Measurements from ENCODE around the gene FAM184B. TPM values are rescaled to one million over a fixed set of nuclear protein-coding genes. Genes with fewer than 3 reads are reported as not detected.
A peak's percentile ranks its signal among the peaks of the same experiment; 100 is the strongest.

Gene FAM184B
- polyA plus RNA-seq, 2 of the 4 experiments (the other 2 are of a cell fraction): not detected

DNA sequence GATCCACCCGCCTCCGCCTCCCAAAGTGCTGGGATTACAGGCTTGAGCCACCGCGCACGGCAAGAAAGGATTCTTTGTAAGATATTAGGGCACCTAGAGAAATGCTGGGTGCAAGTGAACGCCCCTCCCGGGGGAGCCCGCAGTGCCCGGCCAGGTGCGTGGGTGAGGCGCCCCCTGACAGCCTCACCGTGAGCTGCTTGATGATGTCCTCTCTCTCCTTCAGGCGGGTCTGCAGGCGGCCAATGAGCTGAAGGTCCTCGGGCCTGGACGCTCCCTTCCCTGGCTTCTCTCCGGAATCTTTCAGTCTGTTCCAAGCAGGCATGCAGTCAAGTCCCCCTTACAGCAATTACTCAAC lies 145.1 kb downstream of the FAM184B start:
- ChIA-PET CTCF (interaction anchor here (0.6 to 2.4 kb wide), 11 partner anchors 9 to 958 kb away, joined by 3 to 9 read pairs (median 3); no protein-coding TSS in a partner anchor), POLR2A (no interaction called here)
- Histone ChIP-seq H3K4me3 (no peak overlapping the region), H3K27ac (no peak overlapping the region), H3K4me1 (no peaks in the 10 kb centered on the region), H3K9me3 (no peaks in the 10 kb centered on the region), H3K4me2 (no peak overlapping the region)
- FAIRE-seq: no peak
- WGBS (ENCODE audit: missing lambda C conversion rate): 98% methylated on average over 5 of the region's 17 CpGs
- peak; percentile 47 to 49; a peak in 5 of 6 replicates for ATAC-seq
- no peak for DNase-seq (ENCODE audit: low read depth in 1 of 2, low spot score in 1 of 2)
- TF ChIP-seq NPAS2 (CRISPR knock-in tag; IDR thresholded peaks at IDR 0.05; ENCODE audit: borderline replicate concordance) (no peak), ZNF302 (CRISPR knock-in tag; IDR thresholded peaks at IDR 0.05) (no peak), CHD4 (IDR thresholded peaks at IDR 0.05; ENCODE audit: borderline replicate concordance) (no peak), CBX2 (IDR thresholded peaks at IDR 0.05; ENCODE audit: borderline replicate concordance, low read depth) (no peak), RARB (CRISPR knock-in tag; IDR thresholded peaks at IDR 0.05) (no peak), PHF8 (IDR thresholded peaks at IDR 0.05; ENCODE audit: borderline replicate concordance, low read depth) (no peak), BHLHE40 (IDR thresholded peaks at IDR 0.05; ENCODE audit: low read depth, low read length) (no peak), RAD21 (conservative IDR thresholded peaks at IDR 0.05 in 1 of 2, IDR thresholded peaks at IDR 0.05 in 1 of 2) (no peak), EHMT2 (IDR thresholded peaks at IDR 0.05; ENCODE audit: low read depth) (no peak), TP53 (CRISPR knock-in tag; IDR thresholded peaks at IDR 0.05) (no peak), HEYL (CRISPR knock-in tag; IDR thresholded peaks at IDR 0.05) (no peak), FOSL2 (IDR thresholded peaks at IDR 0.05) (no peak), FOSL2 (CRISPR knock-in tag; IDR thresholded peaks at IDR 0.05) (no peak), FOXS1 (CRISPR knock-in tag; IDR thresholded peaks at IDR 0.05) (no peak), KDM5A (IDR thresholded peaks at IDR 0.05) (no peak), GATA3 (IDR thresholded peaks at IDR 0.05; ENCODE audit: borderline replicate concordance) (no peak)
- TF ChIP-seq, protein P1, sequence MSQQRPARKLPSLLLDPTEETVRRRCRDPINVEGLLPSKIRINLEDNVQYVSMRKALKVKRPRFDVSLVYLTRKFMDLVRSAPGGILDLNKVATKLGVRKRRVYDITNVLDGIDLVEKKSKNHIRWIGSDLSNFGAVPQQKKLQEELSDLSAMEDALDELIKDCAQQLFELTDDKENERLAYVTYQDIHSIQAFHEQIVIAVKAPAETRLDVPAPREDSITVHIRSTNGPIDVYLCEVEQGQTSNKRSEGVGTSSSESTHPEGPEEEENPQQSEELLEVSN (IDR thresholded peaks at IDR 0.05; ENCODE audit: borderline replicate concordance, low read depth): no peak
- TF ChIP-seq, protein P2, sequence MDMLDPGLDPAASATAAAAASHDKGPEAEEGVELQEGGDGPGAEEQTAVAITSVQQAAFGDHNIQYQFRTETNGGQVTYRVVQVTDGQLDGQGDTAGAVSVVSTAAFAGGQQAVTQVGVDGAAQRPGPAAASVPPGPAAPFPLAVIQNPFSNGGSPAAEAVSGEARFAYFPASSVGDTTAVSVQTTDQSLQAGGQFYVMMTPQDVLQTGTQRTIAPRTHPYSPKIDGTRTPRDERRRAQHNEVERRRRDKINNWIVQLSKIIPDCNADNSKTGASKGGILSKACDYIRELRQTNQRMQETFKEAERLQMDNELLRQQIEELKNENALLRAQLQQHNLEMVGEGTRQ (IDR thresholded peaks at IDR 0.05): no peak
- TF ChIP-seq, protein P3, sequence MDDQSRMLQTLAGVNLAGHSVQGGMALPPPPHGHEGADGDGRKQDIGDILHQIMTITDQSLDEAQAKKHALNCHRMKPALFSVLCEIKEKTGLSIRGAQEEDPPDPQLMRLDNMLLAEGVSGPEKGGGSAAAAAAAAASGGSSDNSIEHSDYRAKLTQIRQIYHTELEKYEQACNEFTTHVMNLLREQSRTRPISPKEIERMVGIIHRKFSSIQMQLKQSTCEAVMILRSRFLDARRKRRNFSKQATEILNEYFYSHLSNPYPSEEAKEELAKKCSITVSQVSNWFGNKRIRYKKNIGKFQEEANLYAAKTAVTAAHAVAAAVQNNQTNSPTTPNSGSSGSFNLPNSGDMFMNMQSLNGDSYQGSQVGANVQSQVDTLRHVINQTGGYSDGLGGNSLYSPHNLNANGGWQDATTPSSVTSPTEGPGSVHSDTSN (IDR thresholded peaks at IDR 0.05): no peak
- TF ChIP-seq, protein P4, sequence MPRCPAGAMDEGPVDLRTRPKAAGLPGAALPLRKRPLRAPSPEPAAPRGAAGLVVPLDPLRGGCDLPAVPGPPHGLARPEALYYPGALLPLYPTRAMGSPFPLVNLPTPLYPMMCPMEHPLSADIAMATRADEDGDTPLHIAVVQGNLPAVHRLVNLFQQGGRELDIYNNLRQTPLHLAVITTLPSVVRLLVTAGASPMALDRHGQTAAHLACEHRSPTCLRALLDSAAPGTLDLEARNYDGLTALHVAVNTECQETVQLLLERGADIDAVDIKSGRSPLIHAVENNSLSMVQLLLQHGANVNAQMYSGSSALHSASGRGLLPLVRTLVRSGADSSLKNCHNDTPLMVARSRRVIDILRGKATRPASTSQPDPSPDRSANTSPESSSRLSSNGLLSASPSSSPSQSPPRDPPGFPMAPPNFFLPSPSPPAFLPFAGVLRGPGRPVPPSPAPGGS (IDR thresholded peaks at IDR 0.05): no peak

DNA sequence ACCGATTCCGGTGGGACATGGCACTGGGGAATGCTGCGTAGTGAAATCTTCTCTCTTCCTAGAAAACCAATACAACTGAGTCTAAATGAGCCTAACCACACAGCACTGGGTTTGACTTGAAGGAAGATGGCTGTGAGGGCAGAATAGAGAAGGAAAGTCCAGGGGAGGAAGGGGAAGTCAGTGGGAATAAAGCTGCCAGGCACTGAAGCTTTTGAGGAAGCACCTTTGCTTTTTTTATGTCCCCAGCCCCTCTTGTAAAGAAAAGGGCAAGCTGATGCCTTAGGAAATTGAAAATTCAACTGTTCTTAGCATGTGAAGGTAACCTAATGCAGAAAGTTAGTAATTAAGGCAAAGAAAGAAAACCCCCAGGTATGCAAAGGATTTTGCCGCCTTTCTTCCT lies 146.4 kb downstream of the FAM184B start:
- Histone ChIP-seq H3K4me1 (no peaks in the 10 kb centered on the region), H3K9me3 (no peaks in the 10 kb centered on the region), H3K4me2 (no peak overlapping the region), H3K27ac (no peak overlapping the region), H3K4me3 (no peak overlapping the region)
- FAIRE-seq (no peak), DNase-seq (ENCODE audit: low read depth in 1 of 2, low spot score in 1 of 2) (no peak), ATAC-seq (no peak)
- WGBS (ENCODE audit: missing lambda C conversion rate): 92% methylated on average over 4 of the region's 4 CpGs
- CTCF ChIA-PET: interaction anchor here (2.1 kb wide), 1 partner anchor 90 kb away, joined by 6 read pairs; no protein-coding TSS in a partner anchor
- POLR2A ChIA-PET: no interaction called here
- TF ChIP-seq HDAC2 (IDR thresholded peaks at IDR 0.05): no peak
- TF ChIP-seq, protein P5, sequence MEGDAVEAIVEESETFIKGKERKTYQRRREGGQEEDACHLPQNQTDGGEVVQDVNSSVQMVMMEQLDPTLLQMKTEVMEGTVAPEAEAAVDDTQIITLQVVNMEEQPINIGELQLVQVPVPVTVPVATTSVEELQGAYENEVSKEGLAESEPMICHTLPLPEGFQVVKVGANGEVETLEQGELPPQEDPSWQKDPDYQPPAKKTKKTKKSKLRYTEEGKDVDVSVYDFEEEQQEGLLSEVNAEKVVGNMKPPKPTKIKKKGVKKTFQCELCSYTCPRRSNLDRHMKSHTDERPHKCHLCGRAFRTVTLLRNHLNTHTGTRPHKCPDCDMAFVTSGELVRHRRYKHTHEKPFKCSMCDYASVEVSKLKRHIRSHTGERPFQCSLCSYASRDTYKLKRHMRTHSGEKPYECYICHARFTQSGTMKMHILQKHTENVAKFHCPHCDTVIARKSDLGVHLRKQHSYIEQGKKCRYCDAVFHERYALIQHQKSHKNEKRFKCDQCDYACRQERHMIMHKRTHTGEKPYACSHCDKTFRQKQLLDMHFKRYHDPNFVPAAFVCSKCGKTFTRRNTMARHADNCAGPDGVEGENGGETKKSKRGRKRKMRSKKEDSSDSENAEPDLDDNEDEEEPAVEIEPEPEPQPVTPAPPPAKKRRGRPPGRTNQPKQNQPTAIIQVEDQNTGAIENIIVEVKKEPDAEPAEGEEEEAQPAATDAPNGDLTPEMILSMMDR (IDR thresholded peaks at IDR 0.05): no peak
- no peak for TF ChIP-seq ESRRA (IDR thresholded peaks at IDR 0.05; ENCODE audit: borderline replicate concordance, low read length)
- TF ChIP-seq SREBF2 (IDR thresholded peaks at IDR 0.05): no peak
- no peak for TF ChIP-seq CHD2 (IDR thresholded peaks at IDR 0.05; ENCODE audit: low read length, partially characterized antibody)
- TF ChIP-seq FOSL2 (IDR thresholded peaks at IDR 0.05): no peak
- TF ChIP-seq FOSL2 (CRISPR knock-in tag; IDR thresholded peaks at IDR 0.05): no peak
- no peak for TF ChIP-seq POLR2A (IDR thresholded peaks at IDR 0.05; ENCODE audit: low read length)
- no peak for TF ChIP-seq EHF (CRISPR knock-in tag; IDR thresholded peaks at IDR 0.05)
- TF ChIP-seq, protein P2 (IDR thresholded peaks at IDR 0.05): no peak
- TF ChIP-seq MAFK (IDR thresholded peaks at IDR 0.05; ENCODE audit: partially characterized antibody): no peak
- TF ChIP-seq ZC3H11A (IDR thresholded peaks at IDR 0.05): no peak
- TF ChIP-seq EHMT2 (IDR thresholded peaks at IDR 0.05; ENCODE audit: low read depth): no peak
- no peak for TF ChIP-seq MYC (IDR thresholded peaks at IDR 0.05; ENCODE audit: borderline replicate concordance, low read length)
- no peak for TF ChIP-seq HOXB13 (CRISPR knock-in tag; IDR thresholded peaks at IDR 0.05; ENCODE audit: low read depth)
- TF ChIP-seq EP300 (IDR thresholded peaks at IDR 0.05): no peak
- TF ChIP-seq, protein P1 (IDR thresholded peaks at IDR 0.05; ENCODE audit: borderline replicate concordance, low read depth): no peak
- TF ChIP-seq POLR2AphosphoS2 (conservative IDR thresholded peaks at IDR 0.05; ENCODE audit: low read length): no peak
